ENCODE data around the gene ZBTB6.
A peak's percentile ranks its signal among the peaks of the same experiment; 100 is the strongest.

Gene ZBTB6

DNA sequence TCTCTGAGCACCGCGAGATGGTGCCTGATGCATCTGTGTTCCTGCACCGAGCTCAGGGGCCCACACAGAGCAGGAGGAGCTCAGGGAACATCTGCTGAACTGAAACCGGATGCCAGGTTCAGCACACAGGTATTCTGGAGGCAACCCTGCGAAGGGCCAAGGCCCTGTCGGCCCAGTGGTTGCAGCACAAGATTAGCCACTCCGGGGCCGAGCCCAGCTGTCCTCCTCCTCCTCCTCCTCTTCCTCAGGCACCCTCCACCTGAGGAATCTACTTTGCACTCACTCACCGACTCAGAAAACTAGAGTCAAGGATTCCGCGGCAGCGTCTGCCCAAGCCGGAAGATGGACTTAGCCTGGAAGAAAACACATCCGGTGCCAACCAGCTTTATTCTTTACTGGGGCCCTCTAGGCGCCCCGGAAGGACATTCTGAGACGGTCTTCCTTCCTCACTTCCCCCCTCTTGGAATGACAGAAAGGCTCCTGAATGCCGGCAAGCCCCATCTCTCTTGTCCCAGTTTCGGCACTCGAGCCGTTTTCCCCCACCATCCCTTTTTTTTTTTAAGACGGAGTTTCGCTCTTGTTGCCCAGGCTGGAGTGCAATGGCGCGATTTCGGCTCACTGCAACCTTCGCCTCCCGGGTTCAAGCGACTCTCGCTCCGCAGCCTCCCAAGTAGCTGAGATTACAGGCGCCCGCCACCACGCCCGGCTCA lies at the start of gene ZBTB6 (continued):
- TF ChIP-seq ZBTB48 (tag by site-specific recombination; IDR thresholded peaks at IDR 0.05) (peak; percentile 91), SP3 (tag by site-specific recombination; IDR thresholded peaks at IDR 0.05) (peak; percentile 17; the same call in 1 of the 2 replicates), ZNF777 (tag by site-specific recombination; IDR thresholded peaks at IDR 0.05; ENCODE audit: borderline replicate concordance) (no peak), ZNF580 (tag by site-specific recombination; IDR thresholded peaks at IDR 0.05) (peak; percentile 68; the same call in 1 of the 2 replicates), ZNF549 (tag by site-specific recombination; IDR thresholded peaks at IDR 0.05) (no peak), EGR2 (tag by site-specific recombination; IDR thresholded peaks at IDR 0.05; ENCODE audit: low read depth) (no peak), ZNF701 (tag by site-specific recombination; IDR thresholded peaks at IDR 0.05) (no peak), ZNF214 (tag by site-specific recombination; IDR thresholded peaks at IDR 0.05; ENCODE audit: borderline replicate concordance) (no peak), ZSCAN23 (tag by site-specific recombination; IDR thresholded peaks at IDR 0.05) (no peak), ZNF433 (tag by site-specific recombination; IDR thresholded peaks at IDR 0.05; ENCODE audit: low read depth) (no peak), ZNF670 (tag by site-specific recombination; IDR thresholded peaks at IDR 0.05; ENCODE audit: low read depth) (no peak), IKZF3 (tag by site-specific recombination; IDR thresholded peaks at IDR 0.05) (peak; percentile 74), FEZF1 (tag by site-specific recombination; IDR thresholded peaks at IDR 0.05) (no peak), ZNF175 (tag by site-specific recombination; IDR thresholded peaks at IDR 0.05) (no peak), GFI1B (tag by site-specific recombination; IDR thresholded peaks at IDR 0.05) (no peak), ZNF221 (tag by site-specific recombination; IDR thresholded peaks at IDR 0.05; ENCODE audit: borderline replicate concordance) (no peak), ZBTB20 (tag by site-specific recombination; IDR thresholded peaks at IDR 0.05) (no peak)
- TF ChIP-seq, protein P1, sequence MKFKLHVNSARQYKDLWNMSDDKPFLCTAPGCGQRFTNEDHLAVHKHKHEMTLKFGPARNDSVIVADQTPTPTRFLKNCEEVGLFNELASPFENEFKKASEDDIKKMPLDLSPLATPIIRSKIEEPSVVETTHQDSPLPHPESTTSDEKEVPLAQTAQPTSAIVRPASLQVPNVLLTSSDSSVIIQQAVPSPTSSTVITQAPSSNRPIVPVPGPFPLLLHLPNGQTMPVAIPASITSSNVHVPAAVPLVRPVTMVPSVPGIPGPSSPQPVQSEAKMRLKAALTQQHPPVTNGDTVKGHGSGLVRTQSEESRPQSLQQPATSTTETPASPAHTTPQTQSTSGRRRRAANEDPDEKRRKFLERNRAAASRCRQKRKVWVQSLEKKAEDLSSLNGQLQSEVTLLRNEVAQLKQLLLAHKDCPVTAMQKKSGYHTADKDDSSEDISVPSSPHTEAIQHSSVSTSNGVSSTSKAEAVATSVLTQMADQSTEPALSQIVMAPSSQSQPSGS (tag by site-specific recombination; IDR thresholded peaks at IDR 0.05; ENCODE audit: low read depth), result no peak
- TF ChIP-seq, protein P2, sequence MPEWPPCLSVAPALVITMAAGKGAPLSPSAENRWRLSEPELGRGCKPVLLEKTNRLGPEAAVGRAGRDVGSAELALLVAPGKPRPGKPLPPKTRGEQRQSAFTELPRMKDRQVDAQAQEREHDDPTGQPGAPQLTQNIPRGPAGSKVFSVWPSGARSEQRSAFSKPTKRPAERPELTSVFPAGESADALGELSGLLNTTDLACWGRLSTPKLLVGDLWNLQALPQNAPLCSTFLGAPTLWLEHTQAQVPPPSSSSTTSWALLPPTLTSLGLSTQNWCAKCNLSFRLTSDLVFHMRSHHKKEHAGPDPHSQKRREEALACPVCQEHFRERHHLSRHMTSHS (tag by site-specific recombination; IDR thresholded peaks at IDR 0.05), result no peak

DNA sequence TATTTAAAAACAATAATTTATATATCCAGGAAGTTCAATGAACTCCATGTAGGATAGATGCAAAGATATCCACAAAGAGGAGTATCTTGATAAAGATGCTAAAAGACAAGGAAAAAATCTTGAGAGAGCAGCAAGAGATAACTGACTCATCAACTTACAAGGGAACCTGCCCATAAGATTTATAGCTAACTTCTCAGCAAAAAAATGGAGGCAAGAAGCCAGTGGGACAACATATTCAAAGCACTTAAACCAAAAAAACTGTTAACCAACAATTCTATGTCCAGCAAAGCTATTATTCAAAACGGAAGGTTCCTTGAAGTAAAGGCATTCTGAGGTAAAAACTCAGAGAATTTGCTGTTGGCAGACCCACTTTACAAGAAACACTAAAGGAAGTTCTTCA lies 48.0 kb upstream of the ZBTB6 start:
- H3K9me3 ChIP-seq (ENCODE audit: control insufficient read depth, insufficient read depth, low read depth, low read length), result no peaks in the 10 kb centered on the region
- TF ChIP-seq, protein P3, sequence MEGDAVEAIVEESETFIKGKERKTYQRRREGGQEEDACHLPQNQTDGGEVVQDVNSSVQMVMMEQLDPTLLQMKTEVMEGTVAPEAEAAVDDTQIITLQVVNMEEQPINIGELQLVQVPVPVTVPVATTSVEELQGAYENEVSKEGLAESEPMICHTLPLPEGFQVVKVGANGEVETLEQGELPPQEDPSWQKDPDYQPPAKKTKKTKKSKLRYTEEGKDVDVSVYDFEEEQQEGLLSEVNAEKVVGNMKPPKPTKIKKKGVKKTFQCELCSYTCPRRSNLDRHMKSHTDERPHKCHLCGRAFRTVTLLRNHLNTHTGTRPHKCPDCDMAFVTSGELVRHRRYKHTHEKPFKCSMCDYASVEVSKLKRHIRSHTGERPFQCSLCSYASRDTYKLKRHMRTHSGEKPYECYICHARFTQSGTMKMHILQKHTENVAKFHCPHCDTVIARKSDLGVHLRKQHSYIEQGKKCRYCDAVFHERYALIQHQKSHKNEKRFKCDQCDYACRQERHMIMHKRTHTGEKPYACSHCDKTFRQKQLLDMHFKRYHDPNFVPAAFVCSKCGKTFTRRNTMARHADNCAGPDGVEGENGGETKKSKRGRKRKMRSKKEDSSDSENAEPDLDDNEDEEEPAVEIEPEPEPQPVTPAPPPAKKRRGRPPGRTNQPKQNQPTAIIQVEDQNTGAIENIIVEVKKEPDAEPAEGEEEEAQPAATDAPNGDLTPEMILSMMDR (tag by site-specific recombination; IDR thresholded peaks at IDR 0.05), result no peak
- TF ChIP-seq SETDB1 (IDR thresholded peaks at IDR 0.05; ENCODE audit: insufficient read length, low read length), result peak; percentile 61
- no peak for TF ChIP-seq ZBTB1 (tag by site-specific recombination; IDR thresholded peaks at IDR 0.05)
- POLR2A ChIA-PET, result interaction anchor here (1.8 kb wide), 1 partner anchor 21 kb away, joined by 12 read pairs; the partner anchor contains the start of gene RABGAP1
- no peaks in the 10 kb centered on the region for H3K4me1 ChIP-seq (ENCODE audit: control insufficient read depth, insufficient read depth, low read length)
- H3K36me3 ChIP-seq (ENCODE audit: control insufficient read depth in 2 of 2, insufficient read depth in 1 of 2, low read length in 2 of 2), result peaks cover 12 to 39% of the 10 kb centered on the region in 2 experiments
- H3K27ac ChIP-seq (ENCODE audit: extremely low read depth, low read depth, low read length), result no peak overlapping the region
- CTCF ChIA-PET, result interaction anchor here (0.9 to 1.1 kb wide), 2 partner anchors 31 to 57 kb away, joined by 3 to 5 read pairs; no protein-coding TSS in a partner anchor
- H3K4me3 ChIP-seq (ENCODE audit: low read depth, low read length), result no peak overlapping the region

Data from HEK293 (cell line).